Common myeloid progenitor, CD34-positive (primary cell): ENCODE measurements around the gene SUN2.
A peak's percentile ranks its signal among the peaks of the same experiment; 100 is the strongest.

Experiments used
- CTCF ChIA-PET: fragments of 350-600 bp; sonication (Branson Sonifier 250); formaldehyde crosslinking; loops from one replicate; lab custom pipeline; 2021; ENCODE audit warnings: antibody characterized with exemption; lab: Charles Lee
- POLR2A ChIA-PET: fragments of 350-600 bp; sonication (Branson Sonifier 250); formaldehyde crosslinking; loops from one replicate; lab custom pipeline; 2021; ENCODE audit warnings: antibody characterized with exemption; lab: Charles Lee
- DNase-seq, 3 donors: peaks; one replicate each; pipeline versions ENCODE4 v3.0.0 to v3.0.0-alpha.2; 2013
- H3K27ac ChIP-seq, 2 experiments: 1 replicate in 1 of 2; 2 replicates in 1 of 2; pipeline ENCODE4 v1.7.0; 2013; ENCODE audit warnings: inconsistent platforms in 2 of 2, low read length in 2 of 2, mild to moderate bottlenecking in 2 of 2, low read depth in 1 of 2, moderate library complexity in 1 of 2; ENCODE audit not compliant: severe bottlenecking in 2 of 2, insufficient read depth in 1 of 2, poor library complexity in 1 of 2
- H3K27me3 ChIP-seq, 5 experiments: replicated peaks in 2 of 5; 1 replicate in 3 of 5; 2 replicates in 2 of 5; pipeline versions ENCODE4 v1.6.1 to v1.7.0; 2013; ENCODE audit warnings: low read length in 4 of 5, mild to moderate bottlenecking in 2 of 5, moderate library complexity in 2 of 5, inconsistent platforms in 1 of 5; ENCODE audit not compliant: insufficient read depth in 5 of 5, control insufficient read depth in 4 of 5
- H3K36me3 ChIP-seq, 4 experiments: 1 replicate in 2 of 4; 2 replicates in 2 of 4; pipeline versions ENCODE4 v1.6.1 to v1.7.0; 2013; ENCODE audit warnings: low read length in 3 of 4, control low read depth in 1 of 4, mild to moderate bottlenecking in 1 of 4; ENCODE audit not compliant: control insufficient read depth in 4 of 4, insufficient read depth in 4 of 4
- H3K4me1 ChIP-seq, 4 experiments: 1 replicate in 3 of 4; 2 replicates in 1 of 4; pipeline versions ENCODE4 v1.6.1 to v1.7.1; 2013; ENCODE audit warnings: low read length in 3 of 4, mild to moderate bottlenecking in 3 of 4, control low read depth in 1 of 4, inconsistent platforms in 1 of 4, moderate library complexity in 1 of 4; ENCODE audit not compliant: control insufficient read depth in 4 of 4, insufficient read depth in 4 of 4; ENCODE audit errors: control extremely low read depth in 1 of 4
- H3K4me3 ChIP-seq, 7 experiments: 1 replicate in 4 of 7; 2 replicates in 3 of 7; pipeline versions ENCODE4 v1.5.1 to v1.7.0; 2013; ENCODE audit warnings: mild to moderate bottlenecking in 7 of 7, low read length in 6 of 7, moderate library complexity in 6 of 7, inconsistent platforms in 2 of 7, low read depth in 2 of 7, control low read depth in 1 of 7; ENCODE audit not compliant: insufficient read depth in 4 of 7, control insufficient read depth in 1 of 7; ENCODE audit errors: extremely low read depth in 1 of 7
- H3K9me3 ChIP-seq, 5 experiments: 1 replicate in 4 of 5; 2 replicates in 1 of 5; pipeline versions ENCODE4 v1.6.1 to v1.7.1; 2013; ENCODE audit warnings: low read length in 4 of 5, mild to moderate bottlenecking in 2 of 5, inconsistent platforms in 1 of 5, low read depth in 1 of 5, moderate library complexity in 1 of 5; ENCODE audit not compliant: control insufficient read depth in 4 of 5, insufficient read depth in 2 of 5; ENCODE audit errors: control extremely low read depth in 1 of 5
- WGBS: methylation state at CpG from one replicate; pipeline ENCODE4 v1.1.5; 2013; ENCODE audit not compliant: insufficient coverage; 5-methylcytosine and 5-hydroxymethylcytosine counted together

Gene SUN2

DNA sequence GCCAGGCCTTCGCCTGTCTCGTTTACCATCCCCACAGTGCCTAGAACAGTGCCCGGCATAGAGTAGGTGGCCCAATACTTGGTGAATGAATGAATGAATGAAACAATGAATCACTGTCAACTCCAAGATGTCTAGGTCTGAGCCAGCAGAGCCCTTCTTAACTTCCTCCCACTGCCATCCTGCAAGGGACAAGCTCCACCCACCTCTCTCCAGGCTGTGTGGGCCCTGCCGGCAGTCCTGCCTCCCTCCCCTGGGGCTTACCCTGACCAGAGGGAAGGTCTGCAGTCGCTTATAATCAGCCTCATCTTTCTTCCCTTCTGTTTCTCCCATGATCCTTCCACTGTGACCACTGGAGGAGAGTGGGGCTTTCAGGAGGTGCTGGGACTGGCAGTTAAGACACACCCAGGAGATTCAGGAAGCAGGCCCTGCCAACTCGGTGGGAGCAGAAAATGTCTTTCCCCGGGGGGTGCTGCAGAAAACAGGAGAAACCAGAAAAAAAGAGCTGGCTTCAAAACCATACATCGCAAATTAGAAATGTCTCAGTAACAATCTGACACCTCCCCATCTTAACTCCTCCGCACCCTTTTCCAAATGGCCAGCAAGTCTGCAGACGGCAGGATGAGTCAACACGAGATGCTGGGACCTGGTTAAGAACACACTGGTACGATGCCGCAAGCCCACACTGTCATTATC is 26.8 kb upstream of the SUN2 start:
- peak in 2 of 3 donors; percentile 51 to 69 for DNase-seq
- Histone ChIP-seq H3K9me3 (no peaks in the 10 kb centered on the region), H3K4me3 (peak overlapping the region in 3 of 7 experiments; percentile 4 to 61 (median 27)), H3K36me3 (peaks cover 2 to 27% (median 9%) of the 10 kb centered on the region in 4 experiments), H3K27me3 (no peaks in the 10 kb centered on the region), H3K4me1 (peaks cover 0 to 24% (median 16%) of the 10 kb centered on the region in 4 experiments), H3K27ac (peak overlapping the region; percentile 29 to 46)
- ChIA-PET CTCF (interaction anchor here (1.0 to 2.0 kb wide), 3 partner anchors 13 to 87 kb away, joined by 3 to 8 read pairs (median 7); no protein-coding TSS in a partner anchor), POLR2A (no interaction called here)
- WGBS: 48% methylated on average over 12 of the region's 13 CpGs

- H3K27me3 ChIP-seq: no peaks in the 10 kb centered on the region
- no peaks in the 10 kb centered on the region for H3K9me3 ChIP-seq
- DNase-seq: no peak
- H3K27ac ChIP-seq: no peak overlapping the region
- peaks cover 0 to 24% (median 17%) of the 10 kb centered on the region in 4 experiments for H3K4me1 ChIP-seq
- peaks cover 2 to 27% (median 10%) of the 10 kb centered on the region in 4 experiments for H3K36me3 ChIP-seq
- POLR2A ChIA-PET: interaction anchor here (0.6 kb wide), 1 partner anchor 17 kb away, joined by 3 read pairs; no protein-coding TSS in a partner anchor
- WGBS: 97% methylated on average over 13 of the region's 13 CpGs
- H3K4me3 ChIP-seq: no peak overlapping the region
- CTCF ChIA-PET: interaction anchor here (1.1 kb wide), 1 partner anchor 12 kb away, joined by 4 read pairs; no protein-coding TSS in a partner anchor
Observed at GRCh38 chr22:38781033-38781432, 25.2 kb upstream of the SUN2 start.

GRCh38 chr22:38777087-38777671 is 21.4 kb upstream of the SUN2 start:
- Histone ChIP-seq H3K4me1 (peaks cover 0 to 18% (median 8%) of the 10 kb centered on the region in 4 experiments), H3K27ac (no peak overlapping the region), H3K9me3 (no peaks in the 10 kb centered on the region), H3K27me3 (no peaks in the 10 kb centered on the region), H3K36me3 (peaks cover 2 to 27% (median 10%) of the 10 kb centered on the region in 4 experiments), H3K4me3 (no peak overlapping the region)
- no peak for DNase-seq
- POLR2A ChIA-PET: no interaction called here
- 98% methylated on average over 27 of the region's 27 CpGs for WGBS
- CTCF ChIA-PET: interaction anchor here (1.0 to 1.1 kb wide), 2 partner anchors 10 to 11 kb away, joined by 3 to 6 read pairs; no protein-coding TSS in a partner anchor

DNA sequence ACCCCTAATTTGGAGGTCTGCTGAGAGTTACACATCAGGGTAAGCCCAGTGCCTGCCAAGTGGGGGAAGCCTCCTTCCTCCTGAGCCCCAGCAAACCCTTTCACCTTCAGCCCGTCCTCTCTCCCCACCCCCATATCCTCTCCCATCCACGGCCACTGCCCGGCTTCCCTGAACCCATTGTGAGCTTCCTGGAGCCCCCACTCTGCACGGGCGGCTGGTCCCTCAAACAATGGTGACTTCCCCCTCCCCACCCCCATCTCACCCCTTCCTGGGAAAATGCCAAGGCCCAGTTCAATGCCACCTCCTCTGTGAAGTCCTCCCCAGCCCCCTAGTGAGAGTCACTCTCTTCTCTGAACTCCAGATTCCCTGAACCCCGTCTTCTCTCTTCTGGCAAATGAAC is 20.3 kb upstream of the SUN2 start:
- no peaks in the 10 kb centered on the region for H3K27me3 ChIP-seq
- CTCF ChIA-PET: no interaction called here
- H3K4me1 ChIP-seq: peaks cover 0 to 12% (median under 1%) of the 10 kb centered on the region in 4 experiments
- no peak for DNase-seq
- peaks cover 2 to 26% (median 10%) of the 10 kb centered on the region in 4 experiments for H3K36me3 ChIP-seq
- no peaks in the 10 kb centered on the region for H3K9me3 ChIP-seq
- WGBS: 74% methylated on average over 6 of the region's 6 CpGs
- H3K4me3 ChIP-seq: no peak overlapping the region
- H3K27ac ChIP-seq: no peak overlapping the region
- POLR2A ChIA-PET: no interaction called here

GRCh38 chr22:38775656-38776055 is 19.9 kb upstream of the SUN2 start:
- no peaks in the 10 kb centered on the region for H3K27me3 ChIP-seq
- peaks cover 0 to 22% (median 8%) of the 10 kb centered on the region in 4 experiments for H3K36me3 ChIP-seq
- POLR2A ChIA-PET: no interaction called here
- H3K4me3 ChIP-seq: no peak overlapping the region
- 86% methylated on average over 11 of the region's 13 CpGs for WGBS
- no peak overlapping the region for H3K27ac ChIP-seq
- peaks cover 0 to 12% (median 0%) of the 10 kb centered on the region in 4 experiments for H3K4me1 ChIP-seq
- DNase-seq: no peak
- H3K9me3 ChIP-seq: no peaks in the 10 kb centered on the region
- CTCF ChIA-PET: no interaction called here

- peaks cover 0 to 12% (median 0%) of the 10 kb centered on the region in 4 experiments for H3K4me1 ChIP-seq
- no peaks in the 10 kb centered on the region for H3K27me3 ChIP-seq
- ChIA-PET CTCF (no interaction called here), POLR2A (no interaction called here)
- H3K36me3 ChIP-seq: peaks cover 0 to 12% (median 4%) of the 10 kb centered on the region in 4 experiments
- H3K9me3 ChIP-seq: no peaks in the 10 kb centered on the region
- 97% methylated on average over 5 of the region's 11 CpGs for WGBS
- DNase-seq: no peak
- no peak overlapping the region for H3K27ac ChIP-seq
- no peak overlapping the region for H3K4me3 ChIP-seq
Observed at GRCh38 chr22:38774496-38775166, 18.8 kb upstream of the SUN2 start.
